ENCODE measurements around the gene PPP3CB.

GRCh38 chr10:73545357-73545756, 49.5 kb upstream of the PPP3CB start:
- no peak for TF ChIP-seq CTCF (IDR thresholded peaks at IDR 0.05)
- TF ChIP-seq POLR2A (IDR thresholded peaks at IDR 0.05) = no peak

Data from heart left ventricle (tissue), 13 donors.